Type B pancreatic cell (in vitro differentiated cells): ENCODE data around the gene EPB41L4B. TPM values are rescaled to one million over a fixed set of nuclear protein-coding genes. Genes with fewer than 3 reads are reported as not detected.

Experiments
- DNase-seq: peaks from one replicate; pipeline ENCODE4 v3.0.0; 2021; ENCODE audit warnings: mixed read lengths; ENCODE audit not compliant: unreplicated experiment; ENCODE audit errors: extremely low spot score
- H3K27ac Mint-ChIP-seq: 2 replicates; pipeline ENCODE4 v1.8.0; 2021; ENCODE audit warnings: mild to moderate bottlenecking, mixed read lengths
- H3K27me3 Mint-ChIP-seq: 2 replicates; pipeline ENCODE4 v1.8.0; 2021; ENCODE audit warnings: mixed read lengths
- H3K36me3 Mint-ChIP-seq: 2 replicates; pipeline ENCODE4 v1.8.0; 2021; ENCODE audit warnings: mixed read lengths
- H3K4me1 Mint-ChIP-seq: one replicate; pipeline ENCODE4 v1.8.0; 2021; ENCODE audit warnings: mixed read lengths; ENCODE audit not compliant: unreplicated experiment
- H3K4me3 Mint-ChIP-seq: 2 replicates; pipeline ENCODE4 v1.8.0; 2021; ENCODE audit warnings: mild to moderate bottlenecking, mixed read lengths
- H3K9me3 Mint-ChIP-seq: 2 replicates; pipeline ENCODE4 v1.8.0; 2021; ENCODE audit warnings: mixed read lengths
- CTCF ChIP-seq: fragments of 200-600 bp; sonication (generic); conservative IDR thresholded peaks from 2 replicates; pipeline ENCODE4 v1.5.0; 2021; ENCODE audit warnings: antibody characterized with exemption, mild to moderate bottlenecking
- total RNA-seq: library from RNA; stranded (reverse); gene quantifications from 2 replicates; pipeline ENCODE4 v1.2.1, GENCODE V29; 2021; ENCODE audit warnings: low replicate concordance

EPB41L4B gene
- total RNA-seq, 1 donor from 2014 or later: 14.4 TPM

GRCh38 chr9:109238655-109239054 is 82.2 kb downstream of the EPB41L4B start:
- H3K4me1 Mint-ChIP-seq: no peaks in the 10 kb centered on the region
- no peak for DNase-seq
- H3K4me3 Mint-ChIP-seq: no peak overlapping the region
- TF ChIP-seq CTCF: no peak
- no peaks in the 10 kb centered on the region for H3K27me3 Mint-ChIP-seq
- no peaks in the 10 kb centered on the region for H3K9me3 Mint-ChIP-seq
- peaks cover 13% of the 10 kb centered on the region for H3K36me3 Mint-ChIP-seq
- H3K27ac Mint-ChIP-seq: no peak overlapping the region

DNA sequence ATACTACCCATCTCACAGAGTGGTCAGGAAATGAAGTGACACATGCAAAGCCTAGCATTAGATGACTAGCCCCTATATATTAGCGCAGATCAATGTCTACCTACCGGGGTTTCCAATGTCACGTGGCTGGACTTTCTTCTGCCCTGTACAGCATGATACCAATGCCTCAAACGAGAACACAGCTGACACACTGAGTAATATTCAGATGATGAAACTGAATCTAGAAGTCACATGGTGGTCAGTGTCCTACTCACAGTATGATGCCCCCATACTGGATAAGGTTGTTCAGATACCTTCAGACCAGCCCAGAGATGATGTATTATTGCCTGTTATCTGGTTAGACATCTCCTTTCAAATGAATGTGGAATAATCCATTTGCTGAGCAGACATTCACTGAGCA is 82.7 kb downstream of the EPB41L4B start:
- Mint-ChIP-seq H3K4me3 (no peak overlapping the region), H3K27me3 (no peaks in the 10 kb centered on the region), H3K9me3 (no peaks in the 10 kb centered on the region), H3K27ac (no peak overlapping the region), H3K36me3 (peaks cover 13% of the 10 kb centered on the region), H3K4me1 (no peaks in the 10 kb centered on the region)
- TF ChIP-seq CTCF: no peak
- DNase-seq: no peak

GRCh38 chr9:109232449-109233237 is 88.2 kb downstream of the EPB41L4B start:
- peaks cover 3% of the 10 kb centered on the region for H3K27me3 Mint-ChIP-seq
- no peak for DNase-seq
- TF ChIP-seq CTCF: no peak
- H3K27ac Mint-ChIP-seq: no peak overlapping the region
- H3K4me1 Mint-ChIP-seq: peaks cover 5% of the 10 kb centered on the region
- H3K4me3 Mint-ChIP-seq: no peak overlapping the region
- H3K9me3 Mint-ChIP-seq: no peaks in the 10 kb centered on the region
- H3K36me3 Mint-ChIP-seq: no peaks in the 10 kb centered on the region

- Mint-ChIP-seq H3K4me3 (no peak overlapping the region), H3K27ac (no peak overlapping the region), H3K27me3 (peaks cover 7% of the 10 kb centered on the region), H3K9me3 (no peaks in the 10 kb centered on the region), H3K4me1 (peaks cover 5% of the 10 kb centered on the region), H3K36me3 (no peaks in the 10 kb centered on the region)
- no peak for DNase-seq
- TF ChIP-seq CTCF: no peak
These were observed 89.3 kb downstream of the EPB41L4B start for GRCh38 chr9:109231593-109231992.

GRCh38 chr9:109230277-109230676 is 90.6 kb downstream of the EPB41L4B start:
- DNase-seq: no peak
- H3K9me3 Mint-ChIP-seq: no peaks in the 10 kb centered on the region
- no peaks in the 10 kb centered on the region for H3K36me3 Mint-ChIP-seq
- H3K4me3 Mint-ChIP-seq: no peak overlapping the region
- peaks cover 5% of the 10 kb centered on the region for H3K4me1 Mint-ChIP-seq
- H3K27me3 Mint-ChIP-seq: peaks cover 7% of the 10 kb centered on the region
- H3K27ac Mint-ChIP-seq: no peak overlapping the region
- no peak for TF ChIP-seq CTCF
